H1 (cell line): ENCODE measurements around the gene ENPP7. TPM values are rescaled to one million over a fixed set of nuclear protein-coding genes. Genes with fewer than 3 reads are reported as not detected.

Source experiments
- ASH2L ChIP-seq: fragments of 200-600, 300-600 bp; sonication (generic); IDR thresholded peaks from one replicate; pipeline ENCODE4 v1.7.1; 2017; ENCODE audit warnings: low read length
- CBX5 ChIP-seq: fragments of 300-800, 300-1000 bp; sonication (generic); IDR thresholded peaks from 2 replicates; pipeline ENCODE4 v1.7.1; 2016; ENCODE audit warnings: antibody characterized with exemption, low read length, low read depth
- CEBPB ChIP-seq: IDR thresholded peaks from 2 replicates; pipeline ENCODE4 v1.6.1; 2012; ENCODE audit warnings: low read depth, low read length
- CHD7 ChIP-seq: fragments of 300-600 bp; sonication (generic); IDR thresholded peaks from 2 replicates; pipeline ENCODE4 v1.7.1; 2012; ENCODE audit warnings: low read length, moderate library complexity, mild to moderate bottlenecking, inconsistent platforms; ENCODE audit not compliant: insufficient replicate concordance
- GTF2F1 ChIP-seq: IDR thresholded peaks from 2 replicates; pipeline ENCODE4 v1.6.1; 2012; ENCODE audit warnings: low read depth, low read length, improper control_type of control experiment, borderline replicate concordance
- RBBP5 ChIP-seq: IDR thresholded peaks from 2 replicates; pipeline ENCODE4 v1.7.1; 2012; ENCODE audit warnings: low read depth, mild to moderate bottlenecking, inconsistent platforms, low read length, moderate library complexity, borderline replicate concordance
- SIN3A ChIP-seq, 2 experiments: IDR thresholded peaks in 1 of 2; conservative IDR thresholded peaks in 1 of 2; 2 replicates each; pipeline ENCODE4 v1.6.1; 2011 to 2012; ENCODE audit warnings: low read length in 2 of 2, improper control_type of control experiment in 1 of 2, low read depth in 1 of 2, mild to moderate bottlenecking in 1 of 2
- SP2 ChIP-seq: IDR thresholded peaks from 2 replicates; pipeline ENCODE4 v1.6.1; 2012; ENCODE audit warnings: mild to moderate bottlenecking, low read length, inconsistent platforms
- TBP ChIP-seq: IDR thresholded peaks from 2 replicates; pipeline ENCODE4 v1.6.1; 2011; ENCODE audit warnings: low read depth, low read length, improper control_type of control experiment
- ZNF274 ChIP-seq: IDR thresholded peaks from 2 replicates; pipeline ENCODE4 v1.7.0; 2012; ENCODE audit warnings: low read length, borderline replicate concordance; ENCODE audit errors: extremely low read depth
- polyA plus RNA-seq, 7 experiments: library from polyadenylated mRNA; depleted of rRNA in 3 of 7; stranded (reverse) in 5 of 7; unstranded in 2 of 7; fragments of >200 nt in 5 of 7; fragments of 200-250 nt in 2 of 7; gene quantifications; 1 replicate in 5 of 7; 2 replicates in 1 of 7; 4 replicates in 1 of 7; pipeline versions ENCODE4 v1.2.1 to v1.2.3, GENCODE V29; 2011 to 2013; ENCODE audit warnings: missing spikeins in 2 of 7, mixed read lengths in 2 of 7
- total RNA-seq: library from RNA; stranded (reverse); fragmentation: NEBNext Ultra II Directional; extraction: Animal tissue kit (Norgen Biotek cat#: 25700); gene quantifications from 2 replicates; pipeline ENCODE4 v1.2.1, GENCODE V29; 2021

Gene ENPP7
- total and polyA plus RNA-seq, 2 of the 8 experiments (the other 6 are each of a cell fraction or from before 2014, with no cell fraction given), result not detected

DNA sequence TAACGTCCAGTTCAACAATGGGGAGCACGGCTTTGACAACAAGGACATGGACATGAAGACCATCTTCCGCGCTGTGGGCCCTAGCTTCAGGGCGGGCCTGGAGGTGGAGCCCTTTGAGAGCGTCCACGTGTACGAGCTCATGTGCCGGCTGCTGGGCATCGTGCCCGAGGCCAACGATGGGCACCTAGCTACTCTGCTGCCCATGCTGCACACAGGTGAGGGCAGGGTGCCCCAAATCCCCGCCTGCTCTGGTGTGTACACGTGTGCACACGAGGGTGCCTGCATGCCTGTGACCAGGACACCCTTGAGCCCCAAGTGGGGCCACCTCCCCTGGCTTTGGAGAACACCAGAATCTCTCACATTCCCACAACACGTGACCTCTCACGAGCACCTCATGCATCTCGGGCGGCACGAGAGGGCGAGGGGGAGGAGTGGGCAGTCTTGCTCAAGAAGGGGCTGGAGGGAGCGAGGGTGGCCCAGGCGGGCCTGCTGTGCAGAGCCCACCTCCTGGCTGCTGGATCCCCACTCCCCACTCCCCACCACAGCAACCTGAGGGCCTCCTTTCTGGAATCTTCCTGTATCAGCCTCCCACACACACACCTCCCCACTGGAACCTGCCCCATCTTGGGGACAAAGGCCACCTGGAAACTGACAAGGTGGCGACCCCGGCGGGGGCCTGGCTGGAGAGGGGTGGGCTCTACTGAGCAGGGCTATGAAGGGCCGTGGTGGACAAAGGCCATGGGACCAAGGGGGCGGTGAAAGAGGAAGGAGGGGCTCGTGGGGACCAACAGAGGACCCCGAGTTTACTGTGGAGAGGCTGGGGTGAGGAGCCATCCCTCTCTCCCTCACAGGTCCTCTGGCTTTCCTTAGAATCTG is 6.5 kb downstream of the ENPP7 start (continued):
- TF ChIP-seq CHD7, result no peak
- TF ChIP-seq ASH2L, result no peak
- no peak for TF ChIP-seq ZNF274
- no peak for TF ChIP-seq GTF2F1
- no peak for TF ChIP-seq CBX5
- TF ChIP-seq TBP, result no peak
- TF ChIP-seq RBBP5, result no peak
- no peak for TF ChIP-seq CEBPB
- TF ChIP-seq SIN3A (conservative IDR thresholded peaks at IDR 0.05 in 1 of 2, IDR thresholded peaks at IDR 0.05 in 1 of 2; ENCODE audit: low read depth in 1 of 2, low read length in 2 of 2), result no peak
- TF ChIP-seq SP2, result no peak
